ENCODE data around the gene COL27A1.

COL27A1 gene

DNA sequence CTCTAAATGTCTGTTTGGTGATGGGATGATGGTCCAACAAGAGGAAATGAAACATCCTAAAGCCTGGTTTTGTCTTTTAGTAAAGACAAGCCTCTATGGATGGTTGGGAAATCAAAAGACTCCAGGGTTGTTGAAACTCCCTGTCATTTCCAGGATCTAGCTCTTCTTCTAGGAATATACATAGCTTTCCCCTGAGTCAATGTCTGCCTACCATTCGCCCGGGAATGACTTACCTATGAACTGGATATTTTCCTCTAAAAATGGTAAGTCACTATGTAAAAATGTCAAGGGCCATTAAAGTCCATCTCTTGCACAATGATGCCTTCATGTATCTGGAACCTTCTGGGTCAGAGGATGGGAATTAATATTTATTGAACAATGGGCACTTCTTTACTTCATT is 45.2 kb upstream of the COL27A1 start:
- Histone ChIP-seq H3K79me2 (no peaks in the 10 kb centered on the region), H3K36me3 (ENCODE audit: control insufficient read depth, insufficient read depth, low read length) (no peaks in the 10 kb centered on the region), H3K27ac (no peak overlapping the region), H2AFZ (no peak overlapping the region), H3K4me2 (ENCODE audit: low read length) (no peak overlapping the region), H3K4me1 (no peaks in the 10 kb centered on the region), H3K9me3 (ENCODE audit: control insufficient read depth, low read length) (no peaks in the 10 kb centered on the region), H3K4me3 (ENCODE audit: low read depth, low read length) (no peak overlapping the region), H3K27me3 (ENCODE audit: control insufficient read depth, insufficient read depth, low read length) (no peaks in the 10 kb centered on the region), H3K9ac (no peak overlapping the region)
- no peak for TF ChIP-seq CTCF (IDR thresholded peaks at IDR 0.05)

DNA sequence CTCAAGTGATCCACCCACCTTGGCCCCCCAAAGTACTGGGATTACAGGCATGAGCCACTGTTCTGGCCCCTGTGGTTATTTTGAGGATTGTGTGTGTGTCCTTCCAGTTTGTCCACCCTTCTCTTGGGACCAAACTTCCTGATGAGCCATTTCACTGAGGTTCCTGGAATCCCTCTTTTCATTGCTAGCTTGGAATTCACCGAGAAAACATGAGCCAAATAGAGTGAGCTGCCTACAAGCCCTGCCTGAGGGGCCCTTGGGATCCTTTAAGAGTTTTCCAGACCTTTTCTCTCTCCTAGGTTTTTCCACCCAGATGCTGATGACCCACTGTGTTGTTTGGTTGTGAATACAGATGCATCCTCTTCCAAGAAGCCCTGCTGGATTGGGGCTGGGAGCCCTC is 43.0 kb upstream of the COL27A1 start:
- Histone ChIP-seq H3K79me2 (no peaks in the 10 kb centered on the region), H3K27ac (peak overlapping the region; percentile 1), H2AFZ (no peak overlapping the region), H3K36me3 (ENCODE audit: control insufficient read depth, insufficient read depth, low read length) (no peaks in the 10 kb centered on the region), H3K4me1 (no peaks in the 10 kb centered on the region), H3K4me2 (ENCODE audit: low read length) (no peak overlapping the region), H3K4me3 (ENCODE audit: low read depth, low read length) (no peak overlapping the region), H3K27me3 (ENCODE audit: control insufficient read depth, insufficient read depth, low read length) (no peaks in the 10 kb centered on the region), H3K9ac (no peak overlapping the region), H3K9me3 (ENCODE audit: control insufficient read depth, low read length) (no peaks in the 10 kb centered on the region)
- no peak for TF ChIP-seq CTCF (IDR thresholded peaks at IDR 0.05)

GRCh38 chr9:114112778-114113584 is 42.4 kb upstream of the COL27A1 start:
- TF ChIP-seq CTCF (IDR thresholded peaks at IDR 0.05) = no peak
- H3K9ac ChIP-seq = no peak overlapping the region
- no peak overlapping the region for H3K4me3 ChIP-seq (ENCODE audit: low read depth, low read length)
- H3K4me2 ChIP-seq (ENCODE audit: low read length) = no peak overlapping the region
- no peak overlapping the region for H2AFZ ChIP-seq
- no peaks in the 10 kb centered on the region for H3K79me2 ChIP-seq
- H3K27me3 ChIP-seq (ENCODE audit: control insufficient read depth, insufficient read depth, low read length) = no peaks in the 10 kb centered on the region
- no peaks in the 10 kb centered on the region for H3K36me3 ChIP-seq (ENCODE audit: control insufficient read depth, insufficient read depth, low read length)
- H3K4me1 ChIP-seq = no peaks in the 10 kb centered on the region
- no peaks in the 10 kb centered on the region for H3K9me3 ChIP-seq (ENCODE audit: control insufficient read depth, low read length)
- H3K27ac ChIP-seq = peak overlapping the region; percentile 1

GRCh38 chr9:114114364-114114763 is 41.0 kb upstream of the COL27A1 start:
- H3K4me1 ChIP-seq = no peaks in the 10 kb centered on the region
- H3K9ac ChIP-seq = no peak overlapping the region
- no peak for TF ChIP-seq CTCF (IDR thresholded peaks at IDR 0.05)
- no peak overlapping the region for H3K4me2 ChIP-seq (ENCODE audit: low read length)
- no peaks in the 10 kb centered on the region for H3K27me3 ChIP-seq (ENCODE audit: control insufficient read depth, insufficient read depth, low read length)
- no peaks in the 10 kb centered on the region for H3K9me3 ChIP-seq (ENCODE audit: control insufficient read depth, low read length)
- H3K79me2 ChIP-seq = no peaks in the 10 kb centered on the region
- no peaks in the 10 kb centered on the region for H3K36me3 ChIP-seq (ENCODE audit: control insufficient read depth, insufficient read depth, low read length)
- no peak overlapping the region for H3K4me3 ChIP-seq (ENCODE audit: low read depth, low read length)
- H2AFZ ChIP-seq = no peak overlapping the region
- no peak overlapping the region for H3K27ac ChIP-seq

- H3K79me2 ChIP-seq = no peaks in the 10 kb centered on the region
- TF ChIP-seq CTCF (IDR thresholded peaks at IDR 0.05) = no peak
- no peak overlapping the region for H3K4me2 ChIP-seq (ENCODE audit: low read length)
- no peak overlapping the region for H2AFZ ChIP-seq
- no peak overlapping the region for H3K9ac ChIP-seq
- H3K4me3 ChIP-seq (ENCODE audit: low read depth, low read length) = no peak overlapping the region
- H3K9me3 ChIP-seq (ENCODE audit: control insufficient read depth, low read length) = no peaks in the 10 kb centered on the region
- no peaks in the 10 kb centered on the region for H3K4me1 ChIP-seq
- H3K36me3 ChIP-seq (ENCODE audit: control insufficient read depth, insufficient read depth, low read length) = no peaks in the 10 kb centered on the region
- no peaks in the 10 kb centered on the region for H3K27me3 ChIP-seq (ENCODE audit: control insufficient read depth, insufficient read depth, low read length)
- no peak overlapping the region for H3K27ac ChIP-seq
Observed at GRCh38 chr9:114115654-114116125, 39.6 kb upstream of the COL27A1 start.

Data from parathyroid adenoma (tissue), 2 donors.